Lower leg skin (tissue), 4 donors: ENCODE results near the gene AKAP12. TPM values are rescaled to one million over a fixed set of nuclear protein-coding genes. Genes with fewer than 3 reads are reported as not detected.

Experiments
- DNase-seq, 2 donors: peaks; one replicate each; pipeline ENCODE4 v3.0.0-alpha.2; 2019; ENCODE audit warnings: low spot score in 2 of 2
- H3K4me3 ChIP-seq: fragments of 200-600 bp; sonication (generic); 2 replicates; pipeline ENCODE4 v1.5.1; 2017; ENCODE audit warnings: mild to moderate bottlenecking, low read depth; ENCODE audit not compliant: poor library complexity, severe bottlenecking
- CTCF ChIP-seq, 3 donors: fragments of 450-650 bp; IDR thresholded peaks; one replicate each; pipeline ENCODE4 v1.5.1; 2016; ENCODE audit warnings: antibody characterized with exemption in 3 of 3, mild to moderate bottlenecking in 3 of 3, moderate library complexity in 2 of 3
- POLR2A ChIP-seq, 2 donors: fragments of 450-650 bp; IDR thresholded peaks; one replicate each; pipeline ENCODE4 v1.6.1; 2016 to 2017; ENCODE audit warnings: antibody characterized with exemption in 2 of 2, mild to moderate bottlenecking in 1 of 2, moderate library complexity in 1 of 2
- WGBS, 2 donors: methylation state at CpG; one replicate each; pipeline ENCODE4 v1.1.5; 2018; 5-methylcytosine and 5-hydroxymethylcytosine counted together
- intact Hi-C: fragments of 100-400 bp; cut with DNase I; formaldehyde crosslinking; loops from one replicate; pipeline ENCODE4 v1.15.0; 2023; ENCODE audit warnings: low total_unique reads
- total RNA-seq, 4 donors: library from RNA; depleted of rRNA; stranded (reverse); fragments of >200 nt; gene quantifications; one replicate each; pipeline ENCODE4 v1.1.0, GENCODE V29; 2016

Gene AKAP12
- total RNA-seq, 4 donors from 2014 or later, result 14.7 to 29.9 (median 16.0) TPM

DNA sequence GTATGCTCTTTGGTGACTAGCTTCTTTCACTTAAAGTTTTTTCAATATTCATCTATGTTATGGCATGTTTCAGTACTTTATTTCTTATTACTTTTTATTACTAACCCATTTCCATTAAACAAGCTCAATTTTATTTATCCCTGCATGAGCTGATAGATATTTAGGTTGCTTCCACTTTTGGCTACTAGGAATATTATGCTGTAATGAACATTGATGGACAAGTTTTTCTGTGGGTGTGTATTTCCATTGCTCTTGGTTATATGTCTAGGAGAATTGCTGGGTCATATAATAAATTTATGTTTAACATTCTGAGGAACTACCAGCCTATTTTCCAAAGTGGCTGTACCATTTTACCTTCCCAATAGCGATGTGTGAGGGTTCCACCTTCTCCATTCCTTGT lies 81.7 kb downstream of the AKAP12 start:
- no peak for TF ChIP-seq CTCF (IDR thresholded peaks at IDR 0.05)
- no peak for TF ChIP-seq POLR2A (IDR thresholded peaks at IDR 0.05)
- WGBS, 2 donors, result 97 to 100% methylated on average over 1 of the region's 1 CpG
- no peak overlapping the region for H3K4me3 ChIP-seq
- no peak for DNase-seq
- intact Hi-C loops, result no loop called here

DNA sequence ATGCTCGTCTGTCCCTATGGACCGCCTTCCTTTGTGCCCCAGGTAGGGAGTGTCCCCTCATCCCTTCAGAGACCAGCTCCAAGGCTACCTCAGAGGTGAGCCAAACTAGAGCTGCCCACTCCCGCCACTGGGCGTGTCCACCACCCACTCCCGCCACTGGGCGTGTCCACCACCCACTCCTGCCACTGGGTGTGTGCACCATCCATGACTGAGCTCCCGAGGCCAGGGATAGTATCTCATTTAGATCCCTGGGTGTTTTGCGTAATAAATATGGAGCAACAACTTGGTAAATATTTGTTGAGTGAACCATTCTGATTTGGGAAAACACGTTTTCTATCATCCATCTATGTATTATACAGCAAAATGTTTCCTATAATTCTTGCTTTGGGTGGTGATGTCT lies 82.8 kb downstream of the AKAP12 start:
- no peak for TF ChIP-seq CTCF (IDR thresholded peaks at IDR 0.05)
- no peak for TF ChIP-seq POLR2A (IDR thresholded peaks at IDR 0.05)
- intact Hi-C loops, result no loop called here
- no peak overlapping the region for H3K4me3 ChIP-seq
- DNase-seq, result no peak
- 77 to 88% methylated on average over 9 of the region's 9 CpGs for WGBS, 2 donors

DNA sequence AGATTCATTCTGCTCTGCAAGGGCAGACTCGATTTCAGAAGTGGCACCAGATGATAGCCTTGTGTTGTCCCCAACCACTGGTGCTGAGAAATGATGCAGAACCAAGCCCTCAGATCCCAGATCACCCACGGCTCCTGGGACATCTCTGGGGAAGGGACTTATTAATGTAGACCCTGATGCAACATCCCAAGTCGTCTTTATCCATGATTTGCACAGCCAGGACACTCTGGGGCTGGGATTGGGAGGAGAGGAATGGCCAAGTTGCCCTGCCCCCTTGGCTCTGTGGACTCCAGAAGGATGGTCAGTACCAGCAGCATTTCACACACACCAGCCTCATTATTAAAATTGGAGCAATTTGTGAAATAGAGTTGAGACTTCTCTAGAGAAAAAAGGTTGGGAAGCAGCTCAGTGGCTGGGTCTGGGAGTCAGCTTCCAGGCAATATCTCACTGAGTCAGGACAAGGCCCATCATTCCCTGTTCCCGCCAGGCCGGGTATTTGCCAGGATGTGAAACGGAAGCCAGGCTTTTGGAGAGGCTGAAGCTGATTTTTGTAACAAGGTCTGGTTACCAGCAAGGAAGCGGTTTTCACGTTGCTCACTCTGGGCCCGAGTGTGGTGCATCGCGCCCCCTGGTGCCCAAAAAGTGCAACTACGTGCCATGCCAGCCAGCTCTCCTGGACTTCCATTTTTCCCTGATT lies 84.2 kb downstream of the AKAP12 start:
- TF ChIP-seq CTCF (IDR thresholded peaks at IDR 0.05) (peak in 1 of 3 donors; percentile 97), POLR2A (IDR thresholded peaks at IDR 0.05) (no peak)
- peak; percentile 81 to 96 for DNase-seq
- no peak overlapping the region for H3K4me3 ChIP-seq
- 16 to 17% methylated on average over 12 of the region's 12 CpGs for WGBS, 2 donors
- intact Hi-C loops, result no loop called here

GRCh38 chr6:151324488-151324825 lies 84.7 kb downstream of the AKAP12 start:
- intact Hi-C loops, result no loop called here
- 30 to 32% methylated on average over 6 of the region's 6 CpGs for WGBS, 2 donors
- TF ChIP-seq CTCF (IDR thresholded peaks at IDR 0.05) (no peak), POLR2A (IDR thresholded peaks at IDR 0.05) (no peak)
- no peak for DNase-seq
- no peak overlapping the region for H3K4me3 ChIP-seq

- peak; percentile 43 to 91 for DNase-seq
- intact Hi-C loops, result loop anchor here (5.0 kb wide), 2 partner anchors 313 to 428 kb away; no protein-coding TSS in a partner anchor
- no peak for TF ChIP-seq POLR2A (IDR thresholded peaks at IDR 0.05)
- 6% methylated on average over 29 to 44 of the region's 46 CpGs for WGBS, 2 donors
- peak overlapping the region; percentile 8 for H3K4me3 ChIP-seq
Measured at GRCh38 chr6:151325075-151326050, 85.6 kb downstream of the AKAP12 start.
